Karpas-422 (cell line): ENCODE data around the gene CTNNA2. TPM values are rescaled to one million over a fixed set of nuclear protein-coding genes. Genes with fewer than 3 reads are reported as not detected.

ENCODE experiments used
- DNase-seq: peaks from one replicate; pipeline ENCODE4 v3.0.0-alpha.2; 2015
- H2AFZ ChIP-seq: fragments of 200-600 bp; sonication (generic); 2 replicates; pipeline ENCODE4 v1.6.1; 2014; ENCODE audit warnings: antibody characterized with exemption, low read length, mixed read lengths
- H3K27ac ChIP-seq: fragments of 200-600 bp; sonication (generic); 2 replicates; pipeline ENCODE4 v1.5.1; 2014; ENCODE audit warnings: mild to moderate bottlenecking, low read length, moderate library complexity
- H3K27me3 ChIP-seq: fragments of 200-600 bp; sonication (generic); 2 replicates; pipeline ENCODE4 v1.6.1; 2014; ENCODE audit warnings: low read length, mixed read lengths
- H3K36me3 ChIP-seq: fragments of 200-600 bp; sonication (generic); 2 replicates; pipeline ENCODE4 v1.6.1; 2014; ENCODE audit warnings: low read length, mixed read lengths; ENCODE audit not compliant: insufficient read depth
- H3K4me1 ChIP-seq: fragments of 200-600 bp; sonication (generic); 2 replicates; pipeline ENCODE4 v1.6.1; 2014; ENCODE audit warnings: mild to moderate bottlenecking, low read length, mixed read lengths
- H3K4me2 ChIP-seq: fragments of 200-600 bp; sonication (generic); 2 replicates; pipeline ENCODE4 v1.6.1; 2014; ENCODE audit warnings: low read length, low read depth, mild to moderate bottlenecking; ENCODE audit not compliant: poor library complexity, severe bottlenecking
- H3K4me3 ChIP-seq: fragments of 200-600 bp; sonication (generic); 2 replicates; pipeline ENCODE4 v1.5.1; 2014; ENCODE audit warnings: mild to moderate bottlenecking, antibody characterized with exemption, low read length, mixed read lengths
- H3K79me2 ChIP-seq: fragments of 200-600 bp; sonication (generic); 2 replicates; pipeline ENCODE4 v1.6.1; 2014; ENCODE audit warnings: mild to moderate bottlenecking, low read length, mixed read lengths
- H3K9ac ChIP-seq: fragments of 200-600 bp; sonication (generic); 2 replicates; pipeline ENCODE4 v1.6.0; 2014; ENCODE audit warnings: low read length
- H3K9me2 ChIP-seq: fragments of 200-600 bp; sonication (generic), shearing (Covaris generic); replicated peaks from 2 replicates; pipeline ENCODE4 v1.6.0; 2014; ENCODE audit warnings: mild to moderate bottlenecking, low read length, moderate library complexity; ENCODE audit not compliant: insufficient read depth
- H3K9me3 ChIP-seq: fragments of 300-700, 200-600 bp; sonication (generic); 2 replicates; pipeline ENCODE4 v1.6.1; 2014; ENCODE audit warnings: low read length, mixed read lengths
- H4K20me1 ChIP-seq: fragments of 200-600 bp; sonication (generic); 2 replicates; pipeline ENCODE4 v1.6.1; 2014; ENCODE audit warnings: mild to moderate bottlenecking, antibody characterized with exemption, low read length, low read depth; ENCODE audit not compliant: insufficient read depth
- total RNA-seq: library from RNA; depleted of rRNA; stranded (reverse); fragments of >200 nt; shearing (Covaris generic); gene quantifications from 2 replicates; pipeline ENCODE4 v1.2.3, GENCODE V29; 2014; ENCODE audit warnings: low replicate concordance

CTNNA2 gene
- total RNA-seq, 1 experiment from 2014 or later: not detected

- DNase-seq: no peak
- Histone ChIP-seq H3K4me2 (no peak overlapping the region), H3K4me3 (no peak overlapping the region), H3K9me3 (peaks cover 32% of the 10 kb centered on the region), H3K27ac (no peak overlapping the region), H2AFZ (no peak overlapping the region), H3K9ac (no peak overlapping the region), H3K36me3 (no peaks in the 10 kb centered on the region), H3K9me2 (no peaks in the 10 kb centered on the region), H3K4me1 (no peaks in the 10 kb centered on the region), H3K79me2 (no peaks in the 10 kb centered on the region), H3K27me3 (no peaks in the 10 kb centered on the region), H4K20me1 (no peaks in the 10 kb centered on the region)
Observed at GRCh38 chr2:79554899-79555298, 42.0 kb downstream of the CTNNA2 start.

- no peaks in the 10 kb centered on the region for H3K4me1 ChIP-seq
- DNase-seq: no peak
- no peaks in the 10 kb centered on the region for H3K79me2 ChIP-seq
- no peaks in the 10 kb centered on the region for H3K27me3 ChIP-seq
- H3K9me3 ChIP-seq: 0 out of 2 replicates have a peak, but pooled peaks cover 3% of the 10 kb centered on the region
- no peaks in the 10 kb centered on the region for H4K20me1 ChIP-seq
- H3K4me2 ChIP-seq: no peak overlapping the region
- H3K9ac ChIP-seq: no peak overlapping the region
- H3K9me2 ChIP-seq: peaks cover 2% of the 10 kb centered on the region; the same call in 1 of the 2 replicates
- no peaks in the 10 kb centered on the region for H3K36me3 ChIP-seq
- no peak overlapping the region for H3K27ac ChIP-seq
- H3K4me3 ChIP-seq: no peak overlapping the region
- H2AFZ ChIP-seq: no peak overlapping the region
Observed at GRCh38 chr2:79564065-79564464, 51.2 kb downstream of the CTNNA2 start.

GRCh38 chr2:79569048-79569447, 56.2 kb downstream of the CTNNA2 start:
- no peaks in the 10 kb centered on the region for H3K36me3 ChIP-seq
- H3K79me2 ChIP-seq: no peaks in the 10 kb centered on the region
- no peak overlapping the region for H2AFZ ChIP-seq
- 0 out of 2 replicates have a peak, but pooled peaks cover 3% of the 10 kb centered on the region for H3K9me3 ChIP-seq
- H3K4me2 ChIP-seq: no peak overlapping the region
- H3K27me3 ChIP-seq: no peaks in the 10 kb centered on the region
- no peak for DNase-seq
- H3K4me1 ChIP-seq: no peaks in the 10 kb centered on the region
- peaks cover 4% of the 10 kb centered on the region; the same call in 1 of the 2 replicates for H3K9me2 ChIP-seq
- no peak overlapping the region for H3K4me3 ChIP-seq
- no peak overlapping the region for H3K27ac ChIP-seq
- H4K20me1 ChIP-seq: no peaks in the 10 kb centered on the region
- H3K9ac ChIP-seq: no peak overlapping the region

GRCh38 chr2:79573895-79574674, 61.2 kb downstream of the CTNNA2 start:
- no peaks in the 10 kb centered on the region for H4K20me1 ChIP-seq
- H3K4me1 ChIP-seq: no peaks in the 10 kb centered on the region
- no peak overlapping the region for H3K9ac ChIP-seq
- H3K36me3 ChIP-seq: no peaks in the 10 kb centered on the region
- H3K4me2 ChIP-seq: no peak overlapping the region
- no peak overlapping the region for H3K27ac ChIP-seq
- H3K4me3 ChIP-seq: no peak overlapping the region
- H3K79me2 ChIP-seq: no peaks in the 10 kb centered on the region
- DNase-seq: no peak
- H2AFZ ChIP-seq: no peak overlapping the region
- no peaks in the 10 kb centered on the region for H3K27me3 ChIP-seq
- H3K9me3 ChIP-seq: no peaks in the 10 kb centered on the region
- 0 out of 2 replicates have a peak, but pooled peaks cover 1% of the 10 kb centered on the region for H3K9me2 ChIP-seq

DNA sequence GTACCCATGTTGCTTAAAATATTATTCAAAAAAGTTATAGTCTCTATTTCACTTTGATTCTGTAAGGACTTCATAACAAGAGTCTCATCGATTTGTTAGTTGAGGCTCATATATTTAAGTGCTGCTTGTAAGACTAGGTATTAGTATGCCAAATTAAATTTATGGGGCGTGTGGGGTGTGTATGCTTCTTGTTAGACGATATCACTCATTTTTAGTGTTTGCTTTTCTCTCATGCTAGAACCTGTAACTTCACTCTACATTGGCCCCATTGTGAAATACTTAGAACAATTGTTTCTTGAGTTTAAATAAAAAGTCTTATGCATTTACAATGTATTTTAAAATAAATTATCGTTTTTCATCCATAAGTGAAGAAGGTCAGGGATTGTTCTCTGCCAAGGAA, 63.6 kb downstream of the CTNNA2 start:
- Histone ChIP-seq H2AFZ (no peak overlapping the region), H3K4me3 (no peak overlapping the region), H3K9me2 (no peaks in the 10 kb centered on the region), H3K27me3 (no peaks in the 10 kb centered on the region), H3K9ac (no peak overlapping the region), H3K79me2 (no peaks in the 10 kb centered on the region), H3K9me3 (no peaks in the 10 kb centered on the region), H3K27ac (no peak overlapping the region), H3K4me2 (no peak overlapping the region), H3K4me1 (no peaks in the 10 kb centered on the region), H4K20me1 (no peaks in the 10 kb centered on the region), H3K36me3 (no peaks in the 10 kb centered on the region)
- DNase-seq: no peak

DNA sequence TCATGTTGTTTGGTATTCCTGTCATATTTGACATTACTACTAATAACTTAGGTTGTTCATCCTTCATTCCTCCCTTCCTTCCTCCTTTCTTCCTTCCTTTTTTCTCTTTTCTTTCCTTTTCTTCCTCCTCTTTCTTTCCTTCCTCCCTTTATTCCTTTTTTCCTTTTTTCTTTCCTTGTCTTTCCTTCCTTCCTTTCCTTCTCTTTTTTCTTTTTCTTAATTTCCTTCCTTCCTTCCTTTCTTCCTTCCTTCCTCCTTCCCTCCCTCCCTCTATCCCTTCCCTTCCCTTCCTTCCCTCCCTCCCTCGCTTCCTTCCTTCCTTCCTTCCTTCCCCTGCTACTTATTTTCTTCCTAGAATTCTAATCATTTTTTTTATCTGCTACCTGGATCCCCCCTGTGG, 66.1 kb downstream of the CTNNA2 start:
- no peaks in the 10 kb centered on the region for H3K9me2 ChIP-seq
- no peak for DNase-seq
- H3K4me2 ChIP-seq: no peak overlapping the region
- no peak overlapping the region for H3K4me3 ChIP-seq
- H4K20me1 ChIP-seq: no peaks in the 10 kb centered on the region
- no peak overlapping the region for H3K27ac ChIP-seq
- H3K79me2 ChIP-seq: no peaks in the 10 kb centered on the region
- no peaks in the 10 kb centered on the region for H3K9me3 ChIP-seq
- H3K9ac ChIP-seq: no peak overlapping the region
- no peaks in the 10 kb centered on the region for H3K36me3 ChIP-seq
- H3K27me3 ChIP-seq: no peaks in the 10 kb centered on the region
- no peaks in the 10 kb centered on the region for H3K4me1 ChIP-seq
- H2AFZ ChIP-seq: no peak overlapping the region

DNA sequence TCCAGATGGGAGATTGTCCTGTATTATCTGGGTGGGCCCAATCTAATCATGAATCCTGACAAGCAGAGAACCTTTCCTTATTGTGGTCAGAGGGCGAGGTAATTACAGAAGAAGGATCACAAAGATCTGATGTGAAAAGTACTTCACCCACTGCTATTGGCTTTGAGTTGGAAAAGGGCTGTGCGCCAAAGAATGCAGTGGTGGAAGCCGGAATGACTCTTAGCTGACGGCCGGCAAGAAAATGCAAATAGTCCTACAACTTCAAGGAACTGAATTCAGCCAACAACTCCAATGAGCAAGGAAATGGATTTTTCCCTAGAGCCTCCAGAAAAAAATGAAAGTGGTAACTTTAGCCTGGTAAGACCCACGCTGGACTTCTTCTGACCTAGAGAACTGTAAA, 67.3 kb downstream of the CTNNA2 start:
- no peak overlapping the region for H3K4me2 ChIP-seq
- H3K27me3 ChIP-seq: no peaks in the 10 kb centered on the region
- H3K9ac ChIP-seq: no peak overlapping the region
- no peaks in the 10 kb centered on the region for H3K79me2 ChIP-seq
- no peak overlapping the region for H3K4me3 ChIP-seq
- H3K9me2 ChIP-seq: no peaks in the 10 kb centered on the region
- H4K20me1 ChIP-seq: no peaks in the 10 kb centered on the region
- H3K9me3 ChIP-seq: no peaks in the 10 kb centered on the region
- H2AFZ ChIP-seq: no peak overlapping the region
- no peak for DNase-seq
- no peaks in the 10 kb centered on the region for H3K4me1 ChIP-seq
- no peak overlapping the region for H3K27ac ChIP-seq
- H3K36me3 ChIP-seq: no peaks in the 10 kb centered on the region

- no peak overlapping the region for H3K9ac ChIP-seq
- no peaks in the 10 kb centered on the region for H3K9me2 ChIP-seq
- H3K4me3 ChIP-seq: no peak overlapping the region
- H3K4me2 ChIP-seq: no peak overlapping the region
- no peaks in the 10 kb centered on the region for H3K4me1 ChIP-seq
- no peaks in the 10 kb centered on the region for H4K20me1 ChIP-seq
- no peak for DNase-seq
- no peak overlapping the region for H2AFZ ChIP-seq
- H3K27me3 ChIP-seq: 0 out of 2 replicates have a peak, but pooled peaks cover 3% of the 10 kb centered on the region
- H3K27ac ChIP-seq: no peak overlapping the region
- H3K9me3 ChIP-seq: no peaks in the 10 kb centered on the region
- H3K36me3 ChIP-seq: no peaks in the 10 kb centered on the region
- no peaks in the 10 kb centered on the region for H3K79me2 ChIP-seq
Observed at GRCh38 chr2:79585701-79586433, 73.0 kb downstream of the CTNNA2 start.
